Colonic mucosa (tissue), 4 donors: Measurements from ENCODE around the gene OBSCN. TPM values are rescaled to one million over a fixed set of nuclear protein-coding genes. Genes with fewer than 3 reads are reported as not detected.
"Not testable (repeated sequence)": the region's sequence is repeated elsewhere in the genome, so short reads cannot be mapped to it uniquely, and the experiment has no call there.

Experiments used
- DNase-seq: peaks from one replicate; pipeline ENCODE4 v3.0.0-alpha.2; 2020
- H3K27ac ChIP-seq: fragments of 200-600 bp; one replicate; pipeline ENCODE4 v1.8.0; 2021
- H3K27me3 ChIP-seq: fragments of 200-600 bp; one replicate; pipeline ENCODE4 v1.8.0; 2021
- H3K36me3 ChIP-seq: fragments of 200-600 bp; one replicate; pipeline ENCODE4 v1.8.0; 2021
- H3K4me1 ChIP-seq: fragments of 200-600 bp; one replicate; pipeline ENCODE4 v1.8.0; 2021; ENCODE audit warnings: mild to moderate bottlenecking
- H3K4me3 ChIP-seq: fragments of 200-600 bp; one replicate; pipeline ENCODE4 v1.8.0; 2021
- H3K9ac ChIP-seq, 2 donors: one replicate each; pipeline ENCODE4 v1.7.0; 2013; ENCODE audit warnings: control low read depth in 2 of 2, low read depth in 2 of 2, low read length in 2 of 2
- H3K9me3 ChIP-seq: fragments of 200-600 bp; one replicate; pipeline ENCODE4 v1.8.0; 2021
- CTCF ChIP-seq: fragments of 200-600 bp; IDR thresholded peaks from one replicate; pipeline ENCODE4 v1.8.0; 2022; ENCODE audit warnings: antibody characterized with exemption, mild to moderate bottlenecking
- intact Hi-C: fragments of 100-400 bp; cut with DNase I; formaldehyde crosslinking; loops from one replicate; pipeline ENCODE4 v1.14.1; 2022
- total RNA-seq, 2 donors: library from RNA; stranded (reverse); fragmentation: NEBNext Ultra II Directional in 1 of 2; extraction: Animal tissue kit (Norgen Biotek cat#: 25700) in 1 of 2; gene quantifications; one replicate each; pipeline ENCODE4 v1.2.1, GENCODE V29; 2021
- donor health status: healthy.
- donor health status: DM: no; HTN: no; CAD: no.
- donor health status: DM: no; HTN: no; CAD: no.

Gene OBSCN
- total RNA-seq, 2 donors from 2014 or later: 3.6 to 7.9 TPM

- no peaks in the 10 kb centered on the region for H3K9me3 ChIP-seq
- H3K4me3 ChIP-seq: no peak overlapping the region
- no peak for TF ChIP-seq CTCF
- DNase-seq: no peak
- H3K27ac ChIP-seq: no peak overlapping the region
- intact Hi-C loops: no loop called here
- no peak overlapping the region for H3K9ac ChIP-seq
- no peaks in the 10 kb centered on the region for H3K27me3 ChIP-seq
- H3K36me3 ChIP-seq: no peaks in the 10 kb centered on the region
- no peaks in the 10 kb centered on the region for H3K4me1 ChIP-seq
Observed at GRCh38 chr1:228169345-228169744, 38.5 kb upstream of the OBSCN start.

GRCh38 chr1:228170666-228171065 lies 37.2 kb upstream of the OBSCN start:
- H3K36me3 ChIP-seq: no peaks in the 10 kb centered on the region
- intact Hi-C loops: loop anchor here (5.0 kb wide), 1 partner anchor 38 kb away; no protein-coding TSS in a partner anchor
- DNase-seq: no peak
- TF ChIP-seq CTCF: no peak
- H3K27me3 ChIP-seq: no peaks in the 10 kb centered on the region
- no peaks in the 10 kb centered on the region for H3K9me3 ChIP-seq
- H3K4me3 ChIP-seq: no peak overlapping the region
- H3K27ac ChIP-seq: no peak overlapping the region
- no peak overlapping the region for H3K9ac ChIP-seq
- no peaks in the 10 kb centered on the region for H3K4me1 ChIP-seq

GRCh38 chr1:228171221-228171891 lies 36.5 kb upstream of the OBSCN start:
- intact Hi-C loops: loop anchor here (5.0 kb wide), 1 partner anchor 39 kb away; no protein-coding TSS in a partner anchor
- Histone ChIP-seq H3K4me3 (no peak overlapping the region), H3K27me3 (no peaks in the 10 kb centered on the region), H3K27ac (no peak overlapping the region), H3K9ac (no peak overlapping the region), H3K4me1 (no peaks in the 10 kb centered on the region), H3K36me3 (no peaks in the 10 kb centered on the region), H3K9me3 (no peaks in the 10 kb centered on the region)
- no peak for TF ChIP-seq CTCF
- no peak for DNase-seq

GRCh38 chr1:228172591-228173527 lies 35.0 kb upstream of the OBSCN start:
- intact Hi-C loops: loop anchor here (5.0 kb wide), 1 partner anchor 41 kb away; no protein-coding TSS in a partner anchor
- DNase-seq: no peak
- no peaks in the 10 kb centered on the region for H3K36me3 ChIP-seq
- no peak overlapping the region for H3K4me3 ChIP-seq
- no peaks in the 10 kb centered on the region for H3K4me1 ChIP-seq
- H3K9me3 ChIP-seq: no peaks in the 10 kb centered on the region
- no peaks in the 10 kb centered on the region for H3K27me3 ChIP-seq
- no peak overlapping the region for H3K9ac ChIP-seq
- no peak for TF ChIP-seq CTCF
- no peak overlapping the region for H3K27ac ChIP-seq

- intact Hi-C loops: loop anchor here (5.0 kb wide), 1 partner anchor 42 kb away; no protein-coding TSS in a partner anchor
- DNase-seq, H3K36me3 ChIP-seq, H3K4me1 ChIP-seq, H3K9ac ChIP-seq, H3K27ac ChIP-seq, H3K4me3 ChIP-seq, H3K27me3 ChIP-seq, H3K9me3 ChIP-seq: not testable (repeated sequence)
Observed at GRCh38 chr1:228173528-228174481, 34.0 kb upstream of the OBSCN start.
